SK-N-SH (cell line): ENCODE results near the gene MTMR1. TPM values are rescaled to one million over a fixed set of nuclear protein-coding genes. Genes with fewer than 3 reads are reported as not detected.

ENCODE experiments used
- CTCF ChIA-PET: fragments of 300-600, 350-600 bp; formaldehyde crosslinking; extraction: SDS; loops from one replicate; lab custom pipeline; 2021; lab: Yijun Ruan, JAX
- POLR2A ChIA-PET: fragments of 350-600 bp; sonication (Branson Sonifier 250); formaldehyde crosslinking; extraction: SDS; loops from one replicate; lab custom pipeline; 2020; ENCODE audit warnings: antibody characterized with exemption, inconsistent platforms; lab: Yijun Ruan, JAX
- DNase-seq: peaks from one replicate; pipeline ENCODE4 v3.0.0; 2012
- H2AFZ ChIP-seq: fragments of 200-600 bp; sonication (generic); 2 replicates; pipeline ENCODE4 v1.8.1; 2016; ENCODE audit warnings: antibody characterized with exemption, mild to moderate bottlenecking, low read depth
- H3F3A ChIP-seq: fragments of 200-600 bp; sonication (generic); replicated peaks from 2 replicates; pipeline ENCODE3; 2016; ENCODE audit warnings: antibody characterized with exemption, mild to moderate bottlenecking; ENCODE audit not compliant: insufficient read depth
- H3K27ac ChIP-seq, 2 experiments: fragments of 200-500 bp in 1 of 2; fragments of 200-600 bp in 1 of 2; sonication (Bioruptor generic) in 1 of 2; sonication (generic), shearing (Covaris generic) in 1 of 2; 2 replicates each; pipeline versions ENCODE4 v1.5.1 to v1.6.1; 2014 to 2016; ENCODE audit warnings: low read depth in 2 of 2, inconsistent platforms in 1 of 2, low read length in 1 of 2, mild to moderate bottlenecking in 1 of 2, mixed read lengths in 1 of 2
- H3K27me3 ChIP-seq: fragments of 200-600 bp; sonication (generic), shearing (Covaris generic); 2 replicates; pipeline ENCODE4 v1.6.1; 2016; ENCODE audit warnings: mixed run types; ENCODE audit not compliant: insufficient read depth
- H3K36me3 ChIP-seq, 2 experiments: fragments of 200-500 bp in 1 of 2; fragments of 200-600 bp in 1 of 2; sonication (Bioruptor generic) in 1 of 2; sonication (generic) in 1 of 2; replicated peaks in 1 of 2; 2 replicates each; pipeline versions ENCODE3 to v1.5.1; 2014 to 2016; ENCODE audit warnings: low read length in 1 of 2, mild to moderate bottlenecking in 1 of 2; ENCODE audit not compliant: insufficient read depth in 2 of 2, control insufficient read depth in 1 of 2
- H3K4me1 ChIP-seq, 2 experiments: fragments of 200-500 bp in 1 of 2; fragments of 200-600 bp in 1 of 2; sonication (Bioruptor generic) in 1 of 2; sonication (generic), shearing (Covaris generic) in 1 of 2; 2 replicates each; pipeline versions ENCODE4 v1.5.1 to v1.6.1; 2014 to 2016; ENCODE audit warnings: low read depth in 1 of 2, low read length in 1 of 2, mixed run types in 1 of 2; ENCODE audit not compliant: insufficient read depth in 2 of 2, control insufficient read depth in 1 of 2
- H3K4me2 ChIP-seq: fragments of 200-600 bp; sonication (generic), shearing (Covaris generic); 2 replicates; pipeline ENCODE4 v1.6.1; 2017; ENCODE audit warnings: mixed run types
- H3K4me3 ChIP-seq, 2 experiments: fragments of 200-500 bp in 1 of 2; fragments of 200-600 bp in 1 of 2; sonication (Bioruptor generic) in 1 of 2; sonication (generic), shearing (Covaris generic) in 1 of 2; 2 replicates each; pipeline versions ENCODE4 v1.5.1 to v1.8.1; 2014 to 2016; ENCODE audit warnings: low read depth in 2 of 2, inconsistent platforms in 1 of 2, low read length in 1 of 2, mild to moderate bottlenecking in 1 of 2, mixed read lengths in 1 of 2, moderate library complexity in 1 of 2
- H3K79me2 ChIP-seq: fragments of 200-600 bp; sonication (generic); 2 replicates; pipeline ENCODE4 v1.8.1; 2017; ENCODE audit warnings: mild to moderate bottlenecking; ENCODE audit not compliant: insufficient read depth
- H3K9ac ChIP-seq: fragments of 200-600 bp; sonication (generic); 2 replicates; pipeline ENCODE4 v1.6.1; 2017; ENCODE audit warnings: mixed run types
- H3K9me2 ChIP-seq: fragments of 200-600 bp; sonication (generic); 2 replicates; pipeline ENCODE4 v1.6.1; 2017; ENCODE audit warnings: mixed run types
- H3K9me3 ChIP-seq: fragments of 200-600 bp; sonication (generic); 2 replicates; pipeline ENCODE4 v1.6.1; 2017; ENCODE audit warnings: mixed run types, mild to moderate bottlenecking, moderate library complexity
- H4K20me1 ChIP-seq: fragments of 200-600 bp; sonication (generic); 2 replicates; pipeline ENCODE4 v1.6.1; 2017; ENCODE audit warnings: mild to moderate bottlenecking, mixed run types; ENCODE audit not compliant: insufficient read depth
- CHD2 ChIP-seq: fragments of 150-350 bp; IDR thresholded peaks from 2 replicates; pipeline ENCODE4 v1.6.1; 2018; ENCODE audit warnings: low read length; ENCODE audit not compliant: partially characterized antibody
- EZH2phosphoT487 ChIP-seq: fragments of 200-600 bp; sonication (generic); IDR thresholded peaks from 2 replicates; pipeline ENCODE4 v1.6.1; 2017; ENCODE audit warnings: low read depth, mixed run types, mild to moderate bottlenecking, antibody characterized with exemption, moderate library complexity, borderline replicate concordance
- FOSL2 ChIP-seq: IDR thresholded peaks from 2 replicates; pipeline ENCODE4 v1.4.0; 2012; ENCODE audit warnings: low read depth, mild to moderate bottlenecking, moderate library complexity, borderline replicate concordance
- FOXJ3 ChIP-seq: sonication (generic); formaldehyde crosslinking; IDR thresholded peaks from 2 replicates; pipeline ENCODE4 v1.5.1; 2020; ENCODE audit warnings: mild to moderate bottlenecking, missing genetic modification reagents
- GATA2 ChIP-seq: sonication (generic); formaldehyde crosslinking; IDR thresholded peaks from 2 replicates; pipeline ENCODE4 v1.5.0; 2020; ENCODE audit warnings: mild to moderate bottlenecking, missing genetic modification reagents
- JUND ChIP-seq: IDR thresholded peaks from 2 replicates; pipeline ENCODE4 v1.4.0; 2012
- MAX ChIP-seq: IDR thresholded peaks from 2 replicates; pipeline ENCODE4 v1.4.0; 2012; ENCODE audit warnings: low read depth
- NFIC ChIP-seq: IDR thresholded peaks from 2 replicates; pipeline ENCODE4 v1.4.0; 2012; ENCODE audit warnings: borderline replicate concordance
- NRF1 ChIP-seq: IDR thresholded peaks from 2 replicates; pipeline ENCODE4 v1.6.1; 2012; ENCODE audit warnings: low read depth, mild to moderate bottlenecking, low read length
- POLR2AphosphoS5 ChIP-seq: IDR thresholded peaks from 2 replicates; pipeline ENCODE4 v1.6.1; 2012; ENCODE audit warnings: low read depth, low read length
- RAD21 ChIP-seq: IDR thresholded peaks from 2 replicates; pipeline ENCODE4 v1.6.1; 2012; ENCODE audit warnings: mild to moderate bottlenecking, low read length
- RCOR1 ChIP-seq: fragments of 150-350 bp; IDR thresholded peaks from 2 replicates; pipeline ENCODE4 v1.6.1; 2017; ENCODE audit warnings: antibody characterized with exemption, low read length
- REST ChIP-seq: IDR thresholded peaks from 2 replicates; pipeline ENCODE4 v1.6.1; 2012; ENCODE audit warnings: mild to moderate bottlenecking, low read depth, low read length, moderate library complexity
- RXRA ChIP-seq: IDR thresholded peaks from 2 replicates; pipeline ENCODE4 v1.4.0; 2012; ENCODE audit warnings: low read depth, mild to moderate bottlenecking, borderline replicate concordance
- TAF1 ChIP-seq: IDR thresholded peaks from 2 replicates; pipeline ENCODE4 v1.6.1; 2012; ENCODE audit warnings: low read depth, mild to moderate bottlenecking, low read length, moderate library complexity, borderline replicate concordance
- TCF12 ChIP-seq: IDR thresholded peaks from 2 replicates; pipeline ENCODE4 v1.4.0; 2012
- USF1 ChIP-seq: IDR thresholded peaks from 2 replicates; pipeline ENCODE4 v1.4.0; 2012; ENCODE audit warnings: low read depth, borderline replicate concordance
- USF2 ChIP-seq: fragments of 150-350 bp; IDR thresholded peaks from 2 replicates; pipeline ENCODE4 v1.6.1; 2017; ENCODE audit warnings: antibody characterized with exemption, low read length, low read depth, borderline replicate concordance
- ZBTB33 ChIP-seq: IDR thresholded peaks from 2 replicates; pipeline ENCODE4 v1.4.0; 2012; ENCODE audit warnings: low read depth, borderline replicate concordance
- WGBS: methylation state at CpG from one replicate; pipeline ENCODE4 v1.1.6; 2017; ENCODE audit warnings: low lambda C conversion rate; 5-methylcytosine and 5-hydroxymethylcytosine counted together
- polyA plus RNA-seq, 3 experiments: library from polyadenylated mRNA; depleted of rRNA; stranded (reverse); fragments of >200 nt; gene quantifications; 2 replicates each; pipeline ENCODE4 v1.2.3, GENCODE V29; 2012

MTMR1 gene
- polyA plus RNA-seq, 1 of the 3 experiments (the other 2 are of a cell fraction) = 17.0 TPM

GRCh38 chrX:150765237-150765636 lies 72.0 kb downstream of the MTMR1 start:
- Histone ChIP-seq H3K9ac (no peak overlapping the region), H3K27ac (no peak overlapping the region), H4K20me1 (no peaks in the 10 kb centered on the region), H3K9me2 (no peaks in the 10 kb centered on the region), H3K79me2 (no peaks in the 10 kb centered on the region), H3K4me1 (no peaks in the 10 kb centered on the region), H3F3A (no peaks in the 10 kb centered on the region), H3K27me3 (peaks cover 9% of the 10 kb centered on the region; the same call in 1 of the 2 replicates), H3K9me3 (no peaks in the 10 kb centered on the region), H3K4me2 (no peak overlapping the region), H2AFZ (no peak overlapping the region), H3K4me3 (no peak overlapping the region), H3K36me3 (no peaks in the 10 kb centered on the region)
- TF ChIP-seq RXRA (no peak), NFIC (no peak), GATA2 (CRISPR knock-in tag) (no peak), CHD2 (no peak), JUND (no peak), FOXJ3 (CRISPR knock-in tag) (no peak), ZBTB33 (no peak), RCOR1 (no peak), FOSL2 (no peak), TCF12 (no peak), RAD21 (no peak), TAF1 (no peak), REST (no peak), USF1 (no peak), NRF1 (no peak), POLR2AphosphoS5 (no peak), USF2 (no peak), MAX (no peak), EZH2phosphoT487 (no peak)
- 58% methylated on average over 5 of the region's 9 CpGs for WGBS
- ChIA-PET CTCF (interaction anchor here (14.7 kb wide), 1 partner anchor 316 kb away, joined by 219 read pairs; no protein-coding TSS in a partner anchor), POLR2A (no interaction called here)
- no peak for DNase-seq
